Panc1 (cell line): ENCODE data around the gene ABLIM2. TPM values are rescaled to one million over a fixed set of nuclear protein-coding genes. Genes with fewer than 3 reads are reported as not detected.

Source experiments
- ATAC-seq: fragments of 200-7000 bp; cut with Tn5 transposase; 2 replicates; pipeline ENCODE4 v1.9.1; 2020; ENCODE audit warnings: mild to moderate bottlenecking, moderate library complexity
- BruUV-seq: library from RNA; stranded (reverse); fragments of 400-500 nt; replicated peaks from 2 replicates; lab custom pipeline; 2021; lab: Mats Ljungman, UMichigan
- CTCF ChIA-PET: fragments of 300-600 bp; sonication (Branson Sonifier 250); formaldehyde crosslinking; loops from one replicate; lab custom pipeline; 2022; ENCODE audit warnings: antibody characterized with exemption; lab: Charles Lee
- POLR2A ChIA-PET: fragments of 300-600 bp; sonication (Branson Sonifier 250); formaldehyde crosslinking; loops from one replicate; lab custom pipeline; 2022; ENCODE audit warnings: antibody characterized with exemption; lab: Charles Lee
- DNase-seq: peaks from one replicate; pipeline ENCODE4 v3.0.0-alpha.2; 2010; ENCODE audit warnings: low read depth, low spot score
- H3K27ac ChIP-seq: 2 replicates; pipeline ENCODE4 v1.5.1; 2011; ENCODE audit warnings: mild to moderate bottlenecking, low read length, inconsistent platforms
- H3K27me3 ChIP-seq: fragments of 200-500 bp; sonication (Bioruptor generic); 2 replicates; pipeline ENCODE4 v1.6.0; 2014; ENCODE audit warnings: low read length, inconsistent platforms; ENCODE audit not compliant: control insufficient read depth, insufficient read depth
- H3K36me3 ChIP-seq: fragments of 200-500 bp; sonication (Bioruptor generic); 2 replicates; pipeline ENCODE4 v1.5.1; 2014; ENCODE audit warnings: inconsistent platforms, mild to moderate bottlenecking, low read length, moderate library complexity; ENCODE audit not compliant: control insufficient read depth, insufficient read depth
- H3K4me1 ChIP-seq: 2 replicates; pipeline ENCODE4 v1.5.1; 2011; ENCODE audit warnings: inconsistent platforms, mild to moderate bottlenecking, low read length, moderate library complexity; ENCODE audit not compliant: control insufficient read depth, insufficient read depth
- H3K4me3 ChIP-seq, 2 experiments: 2 replicates each; pipeline ENCODE4 v1.5.1; 2011 to 2012; ENCODE audit warnings: low read depth in 2 of 2, low read length in 2 of 2, mild to moderate bottlenecking in 2 of 2, inconsistent platforms in 1 of 2, moderate library complexity in 1 of 2
- H3K9me3 ChIP-seq: fragments of 200-500 bp; sonication (Bioruptor generic); 2 replicates; pipeline ENCODE4 v1.5.1; 2014; ENCODE audit warnings: low read depth, mild to moderate bottlenecking, inconsistent platforms, low read length, moderate library complexity; ENCODE audit not compliant: control insufficient read depth, insufficient read depth
- POLR2AphosphoS5 ChIP-seq: IDR thresholded peaks from 2 replicates; pipeline ENCODE4 v1.6.1; 2012; ENCODE audit warnings: mild to moderate bottlenecking, low read depth, low read length, moderate library complexity
- SIN3A ChIP-seq: IDR thresholded peaks from 2 replicates; pipeline ENCODE4 v1.6.1; 2012; ENCODE audit warnings: low read depth, mild to moderate bottlenecking, low read length, moderate library complexity, borderline replicate concordance; ENCODE audit not compliant: insufficient read depth
- TCF7L2 ChIP-seq: IDR thresholded peaks from 2 replicates; pipeline ENCODE4 v1.6.1; 2011; ENCODE audit warnings: mild to moderate bottlenecking, low read depth, low read length, inconsistent platforms
- in situ Hi-C: cut with HindIII; loops from 2 replicates; pipeline ENCODE4 v1.10.0; 2016; ENCODE audit warnings: low sequenced_read_pairs, low pct_unique_long_range_greater_than_20kb
- intact Hi-C: fragments of 100-400 bp; cut with micrococcal nuclease; formaldehyde crosslinking; loops from one replicate; pipeline ENCODE4 v1.10.0; 2022; ENCODE audit not compliant: unreplicated experiment
- total RNA-seq: library from RNA; stranded (reverse); gene quantifications from one replicate; pipeline ENCODE4 v1.2.1, GENCODE V29; 2021; ENCODE audit not compliant: unreplicated experiment
- TF ChIP-seq, protein P1 (sequence below): fragments of 450-650 bp; IDR thresholded peaks from 2 replicates; pipeline ENCODE4 v1.5.1; 2017; ENCODE audit warnings: mild to moderate bottlenecking
- TF ChIP-seq, protein P2 (sequence below), 2 experiments: IDR thresholded peaks; 2 replicates each; pipeline ENCODE4 v1.6.1; 2011 to 2012; ENCODE audit warnings: low read depth in 2 of 2, control low read depth in 1 of 2, low read length in 1 of 2, mild to moderate bottlenecking in 1 of 2, moderate library complexity in 1 of 2; ENCODE audit not compliant: insufficient read depth in 1 of 2

The ABLIM2 gene
- total RNA-seq, 1 experiment from 2014 or later: 0.64 TPM

DNA sequence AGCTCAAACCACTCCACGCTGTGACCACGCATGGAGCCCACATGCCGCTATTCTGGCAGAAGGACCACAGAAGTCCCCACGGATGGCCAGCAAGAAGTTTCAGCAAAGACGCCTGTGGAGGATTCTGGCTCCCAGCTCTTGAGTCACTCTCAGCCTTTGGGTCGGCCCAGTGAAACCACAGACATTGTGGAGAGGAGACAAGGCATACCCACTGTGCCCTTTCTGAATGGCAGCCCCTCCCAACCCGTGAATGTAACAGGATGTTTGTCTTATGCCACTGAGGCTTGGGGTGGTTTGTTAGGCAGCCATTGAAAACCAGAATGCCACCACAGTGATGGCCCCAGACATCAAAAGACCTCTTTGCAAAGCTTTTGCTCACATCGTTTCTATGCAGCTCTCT, 42.7 kb downstream of the ABLIM2 start:
- Histone ChIP-seq H3K27me3 (no peaks in the 10 kb centered on the region), H3K27ac (no peak overlapping the region), H3K9me3 (no peaks in the 10 kb centered on the region), H3K4me3 (no peak overlapping the region), H3K4me1 (no peaks in the 10 kb centered on the region), H3K36me3 (no peaks in the 10 kb centered on the region)
- intact Hi-C loops: no loop called here
- no peak for DNase-seq
- CTCF ChIA-PET: no interaction called here
- BruUV-seq: no TSS peak
- in situ Hi-C loops: no loop called here
- POLR2A ChIA-PET: no interaction called here
- TF ChIP-seq POLR2AphosphoS5 (no peak), TCF7L2 (no peak), SIN3A (no peak)
- TF ChIP-seq, protein P1, sequence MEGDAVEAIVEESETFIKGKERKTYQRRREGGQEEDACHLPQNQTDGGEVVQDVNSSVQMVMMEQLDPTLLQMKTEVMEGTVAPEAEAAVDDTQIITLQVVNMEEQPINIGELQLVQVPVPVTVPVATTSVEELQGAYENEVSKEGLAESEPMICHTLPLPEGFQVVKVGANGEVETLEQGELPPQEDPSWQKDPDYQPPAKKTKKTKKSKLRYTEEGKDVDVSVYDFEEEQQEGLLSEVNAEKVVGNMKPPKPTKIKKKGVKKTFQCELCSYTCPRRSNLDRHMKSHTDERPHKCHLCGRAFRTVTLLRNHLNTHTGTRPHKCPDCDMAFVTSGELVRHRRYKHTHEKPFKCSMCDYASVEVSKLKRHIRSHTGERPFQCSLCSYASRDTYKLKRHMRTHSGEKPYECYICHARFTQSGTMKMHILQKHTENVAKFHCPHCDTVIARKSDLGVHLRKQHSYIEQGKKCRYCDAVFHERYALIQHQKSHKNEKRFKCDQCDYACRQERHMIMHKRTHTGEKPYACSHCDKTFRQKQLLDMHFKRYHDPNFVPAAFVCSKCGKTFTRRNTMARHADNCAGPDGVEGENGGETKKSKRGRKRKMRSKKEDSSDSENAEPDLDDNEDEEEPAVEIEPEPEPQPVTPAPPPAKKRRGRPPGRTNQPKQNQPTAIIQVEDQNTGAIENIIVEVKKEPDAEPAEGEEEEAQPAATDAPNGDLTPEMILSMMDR: no peak
- no peak for ATAC-seq

DNA sequence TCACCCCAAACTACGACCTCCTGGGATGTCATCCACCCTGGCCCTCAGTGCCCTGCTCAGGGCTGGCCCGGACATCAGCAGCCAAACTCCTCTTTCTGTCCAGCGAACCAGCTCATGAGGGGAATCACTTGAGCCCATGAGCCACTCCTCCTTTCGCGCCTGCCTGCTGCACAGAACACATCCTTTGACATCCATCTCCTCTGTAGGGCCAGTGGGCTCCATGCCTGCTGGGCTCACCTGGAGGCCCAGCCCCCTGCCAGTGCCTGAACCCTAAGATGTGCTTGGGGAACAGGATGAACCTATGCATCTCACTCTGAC, 43.5 kb downstream of the ABLIM2 start:
- no peak overlapping the region for H3K4me3 ChIP-seq
- TF ChIP-seq TCF7L2: no peak
- TF ChIP-seq, protein P2, sequence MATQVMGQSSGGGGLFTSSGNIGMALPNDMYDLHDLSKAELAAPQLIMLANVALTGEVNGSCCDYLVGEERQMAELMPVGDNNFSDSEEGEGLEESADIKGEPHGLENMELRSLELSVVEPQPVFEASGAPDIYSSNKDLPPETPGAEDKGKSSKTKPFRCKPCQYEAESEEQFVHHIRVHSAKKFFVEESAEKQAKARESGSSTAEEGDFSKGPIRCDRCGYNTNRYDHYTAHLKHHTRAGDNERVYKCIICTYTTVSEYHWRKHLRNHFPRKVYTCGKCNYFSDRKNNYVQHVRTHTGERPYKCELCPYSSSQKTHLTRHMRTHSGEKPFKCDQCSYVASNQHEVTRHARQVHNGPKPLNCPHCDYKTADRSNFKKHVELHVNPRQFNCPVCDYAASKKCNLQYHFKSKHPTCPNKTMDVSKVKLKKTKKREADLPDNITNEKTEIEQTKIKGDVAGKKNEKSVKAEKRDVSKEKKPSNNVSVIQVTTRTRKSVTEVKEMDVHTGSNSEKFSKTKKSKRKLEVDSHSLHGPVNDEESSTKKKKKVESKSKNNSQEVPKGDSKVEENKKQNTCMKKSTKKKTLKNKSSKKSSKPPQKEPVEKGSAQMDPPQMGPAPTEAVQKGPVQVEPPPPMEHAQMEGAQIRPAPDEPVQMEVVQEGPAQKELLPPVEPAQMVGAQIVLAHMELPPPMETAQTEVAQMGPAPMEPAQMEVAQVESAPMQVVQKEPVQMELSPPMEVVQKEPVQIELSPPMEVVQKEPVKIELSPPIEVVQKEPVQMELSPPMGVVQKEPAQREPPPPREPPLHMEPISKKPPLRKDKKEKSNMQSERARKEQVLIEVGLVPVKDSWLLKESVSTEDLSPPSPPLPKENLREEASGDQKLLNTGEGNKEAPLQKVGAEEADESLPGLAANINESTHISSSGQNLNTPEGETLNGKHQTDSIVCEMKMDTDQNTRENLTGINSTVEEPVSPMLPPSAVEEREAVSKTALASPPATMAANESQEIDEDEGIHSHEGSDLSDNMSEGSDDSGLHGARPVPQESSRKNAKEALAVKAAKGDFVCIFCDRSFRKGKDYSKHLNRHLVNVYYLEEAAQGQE (IDR thresholded peaks at IDR 0.05; ENCODE audit: insufficient read depth in 1 of 2, low read depth in 2 of 2, low read length in 1 of 2): no peak
- no peak for TF ChIP-seq POLR2AphosphoS5
- TF ChIP-seq SIN3A: no peak
- TF ChIP-seq, protein P1: no peak
- H3K36me3 ChIP-seq: no peaks in the 10 kb centered on the region
- in situ Hi-C loops: no loop called here
- no peaks in the 10 kb centered on the region for H3K4me1 ChIP-seq
- intact Hi-C loops: no loop called here
- DNase-seq (no peak), ATAC-seq (no peak)
- no peaks in the 10 kb centered on the region for H3K9me3 ChIP-seq
- no peaks in the 10 kb centered on the region for H3K27me3 ChIP-seq
- no peak overlapping the region for H3K27ac ChIP-seq
- CTCF ChIA-PET: no interaction called here
- POLR2A ChIA-PET: no interaction called here
- BruUV-seq: no TSS peak
